Neuronal stem cell (in vitro differentiated cells): ENCODE data around the gene ABHD10.

Experiments used
- DNase-seq: peaks from one replicate; pipeline ENCODE4 v3.0.0-alpha.2; 2013; ENCODE audit warnings: low spot score
- H2AFZ ChIP-seq: one replicate; pipeline ENCODE4 v1.6.1; 2013; ENCODE audit warnings: mild to moderate bottlenecking, low read length, inconsistent platforms
- H2AK5ac ChIP-seq: 2 replicates; pipeline ENCODE4 v1.6.1; 2013; ENCODE audit warnings: low read depth, mild to moderate bottlenecking, inconsistent platforms, low read length, moderate library complexity, mixed read lengths
- H2BK120ac ChIP-seq: 2 replicates; pipeline ENCODE4 v1.6.1; 2013; ENCODE audit warnings: low read depth, mild to moderate bottlenecking, inconsistent platforms, low read length, moderate library complexity, mixed read lengths
- H2BK12ac ChIP-seq: one replicate; pipeline ENCODE4 v1.6.1; 2013; ENCODE audit warnings: low read length, inconsistent platforms
- H2BK15ac ChIP-seq: 2 replicates; pipeline ENCODE4 v1.6.1; 2013; ENCODE audit warnings: mild to moderate bottlenecking, low read length, inconsistent platforms, mixed read lengths
- H2BK5ac ChIP-seq: one replicate; pipeline ENCODE4 v1.6.1; 2013; ENCODE audit warnings: inconsistent platforms, mild to moderate bottlenecking, low read length, moderate library complexity
- H3K14ac ChIP-seq: one replicate; pipeline ENCODE4 v1.6.1; 2013; ENCODE audit warnings: low read length, inconsistent platforms
- H3K18ac ChIP-seq: 2 replicates; pipeline ENCODE4 v1.6.1; 2013; ENCODE audit warnings: low read length, inconsistent platforms
- H3K23ac ChIP-seq: 2 replicates; pipeline ENCODE4 v1.6.1; 2013; ENCODE audit warnings: low read depth, mild to moderate bottlenecking, mixed read lengths, low read length, inconsistent platforms; ENCODE audit not compliant: poor library complexity
- H3K27ac ChIP-seq: replicated peaks from 3 replicates; pipeline ENCODE4 v1.5.1; 2013; ENCODE audit warnings: low read length, inconsistent platforms
- H3K27me3 ChIP-seq, 3 experiments: 2 replicates each; pipeline ENCODE4 v1.6.1; 2013; ENCODE audit warnings: low read length in 3 of 3, mild to moderate bottlenecking in 2 of 3, inconsistent platforms in 1 of 3, low read depth in 1 of 3, mixed read lengths in 1 of 3, moderate library complexity in 1 of 3; ENCODE audit not compliant: control insufficient read depth in 3 of 3, insufficient read depth in 3 of 3
- H3K36me3 ChIP-seq, 2 donors: replicated peaks in 1 of 2; 2 replicates each; pipeline ENCODE4 v1.6.1; 2013; ENCODE audit warnings: low read length in 2 of 2; ENCODE audit not compliant: control insufficient read depth in 2 of 2, insufficient read depth in 2 of 2
- H3K4ac ChIP-seq: 2 replicates; pipeline ENCODE4 v1.6.1; 2013; ENCODE audit warnings: inconsistent platforms, mild to moderate bottlenecking, low read length, moderate library complexity
- H3K4me1 ChIP-seq, 2 donors: 1 replicate in 1 of 2; 2 replicates in 1 of 2; pipeline ENCODE4 v1.6.1; 2013; ENCODE audit warnings: low read length in 2 of 2, low read depth in 1 of 2; ENCODE audit not compliant: control insufficient read depth in 2 of 2, insufficient read depth in 1 of 2
- H3K4me2 ChIP-seq: one replicate; pipeline ENCODE4 v1.6.1; 2013; ENCODE audit warnings: mild to moderate bottlenecking, low read length, inconsistent platforms; ENCODE audit not compliant: insufficient read depth, poor library complexity, severe bottlenecking
- H3K4me3 ChIP-seq, 2 donors: 2 replicates each; pipeline ENCODE4 v1.5.1; 2013; ENCODE audit warnings: low read length in 2 of 2, mild to moderate bottlenecking in 2 of 2, inconsistent platforms in 1 of 2, moderate library complexity in 1 of 2
- H3K79me1 ChIP-seq: one replicate; pipeline ENCODE4 v1.6.1; 2013; ENCODE audit warnings: low read depth, mild to moderate bottlenecking, inconsistent platforms, low read length, moderate library complexity
- H3K9ac ChIP-seq: one replicate; pipeline ENCODE4 v1.6.1; 2013; ENCODE audit warnings: mild to moderate bottlenecking, low read depth, low read length, inconsistent platforms; ENCODE audit not compliant: poor library complexity
- H3K9me3 ChIP-seq, 2 donors: replicated peaks in 1 of 2; 2 replicates each; pipeline versions ENCODE3 to v1.6.1; 2013; ENCODE audit warnings: low read length in 2 of 2, mild to moderate bottlenecking in 2 of 2, inconsistent platforms in 1 of 2, low read depth in 1 of 2, mixed read lengths in 1 of 2, moderate library complexity in 1 of 2; ENCODE audit not compliant: control insufficient read depth in 2 of 2, insufficient read depth in 1 of 2
- H4K8ac ChIP-seq: one replicate; pipeline ENCODE4 v1.6.1; 2013; ENCODE audit warnings: low read depth, mild to moderate bottlenecking, inconsistent platforms, low read length, moderate library complexity
- H4K91ac ChIP-seq: one replicate; pipeline ENCODE4 v1.6.1; 2013; ENCODE audit warnings: low read length, low read depth, mild to moderate bottlenecking, inconsistent platforms; ENCODE audit not compliant: poor library complexity
- WGBS, 2 donors: extraction: QIAGEN DNeasy Blood & Tissue Kit; methylation state at CpG; one replicate each; pipeline ENCODE4 v1.1.7; 2013; ENCODE audit warnings: missing lambda C conversion rate in 2 of 2, mixed read lengths in 1 of 2; ENCODE audit not compliant: insufficient read length in 2 of 2, insufficient replicate concordance in 1 of 2; ENCODE audit errors: extremely low coverage in 2 of 2; 5-methylcytosine and 5-hydroxymethylcytosine counted together

ABHD10 gene

GRCh38 chr3:111993038-111993437, 14.2 kb downstream of the ABHD10 start:
- no peak overlapping the region for H3K4me3 ChIP-seq
- peaks cover 6 to 29% of the 10 kb centered on the region in 2 donors for H3K4me1 ChIP-seq
- H3K4ac ChIP-seq, result no peak overlapping the region
- H2BK15ac ChIP-seq, result no peak overlapping the region
- H3K14ac ChIP-seq, result no peak overlapping the region
- peaks cover 0 to 17% of the 10 kb centered on the region in 2 donors for H3K9me3 ChIP-seq
- H3K27me3 ChIP-seq, result no peaks in the 10 kb centered on the region
- no peak overlapping the region for H4K8ac ChIP-seq
- no peak overlapping the region for H2BK120ac ChIP-seq
- H3K36me3 ChIP-seq, result peaks cover 5 to 55% of the 10 kb centered on the region in 2 donors
- H3K23ac ChIP-seq, result no peak overlapping the region
- H2AFZ ChIP-seq, result no peak overlapping the region
- H2BK5ac ChIP-seq, result no peak overlapping the region
- no peak overlapping the region for H3K4me2 ChIP-seq
- no peak overlapping the region for H3K18ac ChIP-seq
- H3K79me1 ChIP-seq, result no peaks in the 10 kb centered on the region
- DNase-seq, result no peak
- no peak overlapping the region for H2AK5ac ChIP-seq
- no peak overlapping the region for H3K9ac ChIP-seq
- no peak overlapping the region for H3K27ac ChIP-seq
- no peak overlapping the region for H2BK12ac ChIP-seq
- no peak overlapping the region for H4K91ac ChIP-seq
- no CpG with 5 or more reads among the region's 2 CpGs for WGBS, 2 donors

- Histone ChIP-seq H2BK15ac (peak within 1 kb of the TSS; percentile 95), H2BK5ac (peak within 1 kb of the TSS; percentile 84), H2AK5ac (peak within 1 kb of the TSS; percentile 47), H3K27ac (peak within 1 kb of the TSS; percentile 100), H3K14ac (no peak within 1 kb of the TSS), H3K4me1 (peaks cover 27 to 48% of the 10 kb centered on the region in 2 donors), H3K4me3 (peak within 1 kb of the TSS; percentile 89 to 97), H3K79me1 (peaks cover 6% of the 10 kb centered on the region), H2AFZ (peak within 1 kb of the TSS; percentile 41), H3K18ac (peak within 1 kb of the TSS; percentile 99), H2BK120ac (peak within 1 kb of the TSS; percentile 84), H2BK12ac (no peak within 1 kb of the TSS), H4K91ac (no peak within 1 kb of the TSS), H3K23ac (no peak within 1 kb of the TSS), H4K8ac (no peak within 1 kb of the TSS), H3K9ac (peak within 1 kb of the TSS; percentile 92), H3K4ac (peak within 1 kb of the TSS; percentile 79), H3K27me3 (no peaks in the 10 kb centered on the region), H3K9me3 (no peaks in the 10 kb centered on the region), H3K4me2 (peak within 1 kb of the TSS; percentile 66), H3K36me3 (peaks cover 8 to 41% of the 10 kb centered on the region in 2 donors)
- WGBS, 2 donors, result no CpG with 5 or more reads among the region's 30 CpGs
- peak; percentile 95 for DNase-seq
Measured at GRCh38 chr3:111998636-111999483, 20.0 kb downstream of the ABHD10 start, which contains the start of gene TAGLN3. Gene TAGLN3 (plus strand): TSS chr3:111998922. CDS start chr3:111999423, 501 bp downstream.

GRCh38 chr3:111999484-112000324, 20.9 kb downstream of the ABHD10 start:
- H3K9ac ChIP-seq, result peak overlapping the region; percentile 92
- H2BK120ac ChIP-seq, result peak overlapping the region; percentile 84
- H3K79me1 ChIP-seq, result peaks cover 6% of the 10 kb centered on the region
- H3K23ac ChIP-seq, result no peak overlapping the region
- H2BK15ac ChIP-seq, result peak overlapping the region; percentile 95
- H4K91ac ChIP-seq, result no peak overlapping the region
- peak overlapping the region; percentile 100 for H3K27ac ChIP-seq
- H3K18ac ChIP-seq, result peak overlapping the region; percentile 99
- no CpG with 5 or more reads among the region's 19 CpGs for WGBS, 2 donors
- no peak overlapping the region for H3K14ac ChIP-seq
- peak overlapping the region; percentile 84 for H2BK5ac ChIP-seq
- DNase-seq, result no peak
- H2BK12ac ChIP-seq, result no peak overlapping the region
- H2AFZ ChIP-seq, result peak overlapping the region; percentile 41
- H4K8ac ChIP-seq, result no peak overlapping the region
- H3K4me2 ChIP-seq, result peak overlapping the region; percentile 66
- peak overlapping the region; percentile 79 for H3K4ac ChIP-seq
- no peaks in the 10 kb centered on the region for H3K9me3 ChIP-seq
- peak overlapping the region; percentile 89 to 97 for H3K4me3 ChIP-seq
- H2AK5ac ChIP-seq, result peak overlapping the region; percentile 47
- H3K36me3 ChIP-seq, result peaks cover 8 to 50% of the 10 kb centered on the region in 2 donors
- H3K27me3 ChIP-seq, result no peaks in the 10 kb centered on the region
- peaks cover 31 to 50% of the 10 kb centered on the region in 2 donors for H3K4me1 ChIP-seq
